Bone marrow (tissue), 2 donors: ENCODE measurements around the gene TM9SF2.
"Not testable (repeated sequence)": the region's sequence is repeated elsewhere in the genome, so short reads cannot be mapped to it uniquely, and the experiment has no call there.

Source experiments
- DNase-seq, 2 donors: peaks; one replicate each; lab custom pipeline; 2025; lab: John Stamatoyannopoulos, UW

TM9SF2 gene, protein sequence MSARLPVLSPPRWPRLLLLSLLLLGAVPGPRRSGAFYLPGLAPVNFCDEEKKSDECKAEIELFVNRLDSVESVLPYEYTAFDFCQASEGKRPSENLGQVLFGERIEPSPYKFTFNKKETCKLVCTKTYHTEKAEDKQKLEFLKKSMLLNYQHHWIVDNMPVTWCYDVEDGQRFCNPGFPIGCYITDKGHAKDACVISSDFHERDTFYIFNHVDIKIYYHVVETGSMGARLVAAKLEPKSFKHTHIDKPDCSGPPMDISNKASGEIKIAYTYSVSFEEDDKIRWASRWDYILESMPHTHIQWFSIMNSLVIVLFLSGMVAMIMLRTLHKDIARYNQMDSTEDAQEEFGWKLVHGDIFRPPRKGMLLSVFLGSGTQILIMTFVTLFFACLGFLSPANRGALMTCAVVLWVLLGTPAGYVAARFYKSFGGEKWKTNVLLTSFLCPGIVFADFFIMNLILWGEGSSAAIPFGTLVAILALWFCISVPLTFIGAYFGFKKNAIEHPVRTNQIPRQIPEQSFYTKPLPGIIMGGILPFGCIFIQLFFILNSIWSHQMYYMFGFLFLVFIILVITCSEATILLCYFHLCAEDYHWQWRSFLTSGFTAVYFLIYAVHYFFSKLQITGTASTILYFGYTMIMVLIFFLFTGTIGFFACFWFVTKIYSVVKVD

DNA sequence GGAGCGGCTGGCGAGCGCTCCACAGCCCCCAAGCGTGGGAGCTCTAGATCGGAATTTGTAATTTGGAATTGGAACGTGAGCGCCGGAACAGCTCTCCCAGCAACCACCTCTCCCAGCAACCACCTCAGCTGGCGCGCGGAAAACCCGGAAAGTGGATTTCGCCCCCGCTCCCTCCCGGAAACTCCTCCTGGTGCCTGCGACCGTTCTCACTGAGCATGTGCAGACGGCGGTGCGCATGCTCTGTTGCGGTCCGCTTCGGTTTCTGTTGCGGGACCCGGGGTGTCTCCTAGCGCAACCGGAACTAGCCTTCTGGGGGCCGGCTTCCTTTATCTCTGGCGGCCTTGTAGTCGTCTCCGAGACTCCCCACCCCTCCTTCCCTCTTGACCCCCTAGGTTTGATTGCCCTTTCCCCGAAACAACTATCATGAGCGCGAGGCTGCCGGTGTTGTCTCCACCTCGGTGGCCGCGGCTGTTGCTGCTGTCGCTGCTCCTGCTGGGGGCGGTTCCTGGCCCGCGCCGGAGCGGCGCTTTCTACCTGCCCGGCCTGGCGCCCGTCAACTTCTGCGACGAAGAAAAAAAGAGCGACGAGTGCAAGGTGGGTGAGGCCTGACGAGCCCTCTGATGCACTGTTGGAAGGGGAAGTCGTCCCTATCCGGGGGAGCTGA is at the start of gene TM9SF2:
Gene TM9SF2, plus strand, starts transcription at position 289 of the 664 bp plus-strand sequence. Its CDS starts 135 bp downstream, at position 424.
- DNase-seq = peak; percentile 89 to 98

- no peak for DNase-seq
Observed at GRCh38 chr13:99454518-99455183, 46.6 kb upstream of the TM9SF2 start.

DNA sequence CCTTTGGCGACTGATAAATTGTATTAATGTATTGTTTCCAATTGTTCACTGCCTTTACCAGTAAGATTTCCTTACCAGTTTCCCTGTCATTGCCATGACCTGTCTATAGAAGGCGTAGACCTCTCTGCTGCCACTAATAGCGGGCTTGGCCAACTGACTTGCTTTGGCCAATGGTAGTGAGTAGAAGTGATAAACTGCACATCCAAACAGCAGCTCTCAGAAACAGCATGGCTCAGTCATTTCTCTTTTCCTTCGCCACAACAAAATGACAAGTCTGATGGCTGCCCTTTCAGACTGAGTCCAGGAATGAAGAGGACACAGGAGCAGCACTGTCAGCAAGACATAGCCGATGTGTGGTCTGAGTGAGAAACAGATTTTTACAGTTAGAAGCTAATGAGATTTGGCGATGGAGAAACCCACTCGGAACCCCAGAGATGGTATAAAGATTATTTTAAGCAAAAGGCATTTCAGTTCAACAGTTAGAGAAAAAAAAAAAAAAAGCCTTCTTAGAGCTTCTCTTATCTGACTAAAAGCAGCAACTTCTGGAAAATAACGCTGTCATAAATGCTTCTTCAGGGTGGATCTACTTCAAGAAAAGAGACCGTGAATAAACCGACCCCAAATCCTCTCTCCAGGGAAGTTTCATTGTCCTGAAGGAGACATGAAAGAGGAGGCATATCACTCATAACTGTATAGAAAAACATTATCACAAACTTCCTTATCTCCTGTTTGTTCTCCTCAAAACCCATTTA is 42.0 kb upstream of the TM9SF2 start:
- no peak for DNase-seq

DNA sequence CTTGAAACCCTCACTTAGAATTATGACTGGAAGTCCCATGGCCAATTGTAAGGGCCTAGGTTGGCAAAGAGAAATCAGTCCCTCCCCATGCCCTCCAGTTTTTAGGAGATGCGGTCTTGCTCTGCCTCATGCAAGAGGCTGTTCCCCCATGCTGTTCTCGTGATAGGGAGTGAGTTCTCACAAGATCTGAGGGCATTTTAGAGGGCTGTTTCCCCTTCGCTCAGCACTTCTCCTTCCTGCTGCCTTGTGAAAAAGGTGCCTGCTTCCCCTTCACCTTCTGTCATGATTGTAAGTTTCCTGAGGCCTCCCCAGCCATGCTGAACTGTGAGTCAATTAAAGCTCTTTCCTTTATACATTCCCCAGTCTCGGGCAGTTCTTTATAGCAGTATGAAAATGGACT is 40.5 kb upstream of the TM9SF2 start:
- not testable (repeated sequence) for DNase-seq

GRCh38 chr13:99463646-99464397 is 37.5 kb upstream of the TM9SF2 start:
- DNase-seq = no peak

GRCh38 chr13:99464441-99464949 is 36.8 kb upstream of the TM9SF2 start:
- DNase-seq = peak in 1 of 2 donors; percentile 59

- DNase-seq = no peak
Observed at GRCh38 chr13:99465454-99465853, 35.8 kb upstream of the TM9SF2 start.

DNA sequence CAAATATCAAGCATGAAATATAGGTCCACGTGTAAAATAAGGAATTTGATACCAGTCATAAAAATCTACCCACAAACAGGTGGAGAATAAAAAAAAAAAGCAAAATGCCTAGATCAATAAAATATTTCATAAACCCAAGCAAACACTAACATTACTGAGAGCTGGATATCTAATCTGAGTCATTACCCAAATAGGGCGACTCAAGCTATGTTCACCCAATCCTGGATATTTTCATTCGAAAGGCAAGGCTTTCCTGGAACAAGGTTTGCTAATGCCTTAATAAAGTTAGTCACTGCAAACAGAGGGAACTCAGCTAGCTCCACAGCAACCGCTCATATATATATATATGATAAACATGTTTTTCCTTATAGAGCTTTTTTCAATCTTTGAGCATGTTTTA is 33.5 kb upstream of the TM9SF2 start:
- no peak for DNase-seq

DNA sequence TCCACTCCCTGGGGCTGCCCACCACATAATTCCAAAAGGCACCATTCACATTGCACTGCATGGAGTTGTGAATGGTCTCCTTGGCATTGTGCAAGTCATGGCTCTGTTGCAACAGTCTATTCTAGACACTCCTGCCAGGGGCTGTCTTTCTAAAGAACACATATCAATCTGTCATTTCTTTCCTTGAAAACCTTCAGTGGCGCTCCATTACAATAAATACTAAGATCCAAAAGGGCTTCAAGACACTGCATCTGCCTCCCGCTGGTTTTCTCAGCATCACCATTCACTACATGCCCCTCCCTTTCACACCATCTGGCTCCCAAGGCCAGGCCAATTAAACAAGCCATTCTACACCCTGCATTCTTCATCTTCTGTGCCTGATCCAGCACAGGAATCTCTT is 32.2 kb upstream of the TM9SF2 start:
- no peak for DNase-seq

DNA sequence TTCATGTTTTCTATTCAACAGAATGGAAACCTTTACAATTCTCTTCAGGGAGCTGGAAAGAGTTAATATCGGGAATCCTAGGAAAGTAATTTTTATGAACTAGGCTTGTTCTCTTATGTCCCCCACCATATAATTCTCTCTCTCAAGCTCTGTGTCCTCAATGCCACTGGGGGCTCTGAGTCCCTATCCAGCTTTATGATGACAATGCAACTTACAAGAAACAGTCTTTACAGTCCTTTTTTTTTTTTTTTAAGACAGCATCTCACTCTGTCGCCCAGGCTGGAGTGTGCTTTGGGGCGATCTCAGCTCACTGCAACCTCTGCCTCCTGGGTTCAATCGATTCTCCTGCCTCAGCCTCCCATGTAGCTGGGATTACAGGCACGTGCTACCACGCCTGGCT is 31.2 kb upstream of the TM9SF2 start:
- DNase-seq = no peak

GRCh38 chr13:99471221-99472121 is 29.8 kb upstream of the TM9SF2 start:
- no peak for DNase-seq

GRCh38 chr13:99472122-99472440 is 29.2 kb upstream of the TM9SF2 start:
- no peak for DNase-seq

DNA sequence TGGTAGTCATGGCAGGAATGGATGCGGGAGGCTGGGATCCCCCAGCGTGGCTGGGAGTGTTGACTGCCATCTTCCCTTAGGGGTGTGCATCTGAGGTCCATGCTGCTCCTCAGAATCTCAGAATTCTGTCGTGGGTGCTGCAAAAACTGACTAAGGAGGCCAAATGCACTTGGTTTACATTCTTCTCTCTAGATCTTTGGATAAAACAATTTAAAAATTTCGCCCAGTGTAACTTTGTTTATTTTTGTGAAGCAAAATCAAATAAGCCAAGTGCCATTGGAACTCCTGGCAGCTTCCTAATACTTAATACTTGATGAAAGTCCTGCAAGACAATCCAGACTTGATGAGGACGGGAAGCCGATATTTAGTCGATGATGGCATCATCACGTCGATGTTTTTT is 27.8 kb upstream of the TM9SF2 start:
- no peak for DNase-seq

GRCh38 chr13:99476648-99477047 is 24.6 kb upstream of the TM9SF2 start:
- no peak for DNase-seq

GRCh38 chr13:99477493-99477892 is 23.8 kb upstream of the TM9SF2 start:
- DNase-seq = no peak

DNA sequence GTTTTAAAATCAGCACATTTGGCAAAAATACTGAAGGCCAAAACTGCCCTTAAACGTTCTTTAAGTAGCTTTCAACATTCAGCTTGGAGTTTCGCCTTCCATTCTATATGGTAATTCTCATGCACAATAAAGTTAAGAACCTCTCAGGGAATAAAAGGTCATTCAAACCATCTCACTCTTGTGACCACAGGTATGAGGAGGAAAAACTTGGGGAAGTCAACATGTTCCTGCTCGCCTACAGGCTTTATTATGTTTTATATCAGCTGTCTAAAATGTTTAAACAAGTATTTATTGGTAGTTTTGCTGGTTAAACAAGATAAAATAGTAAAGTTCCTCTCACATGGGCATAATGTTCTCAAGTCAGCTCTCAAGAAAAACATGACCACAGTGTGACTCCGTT is 19.9 kb upstream of the TM9SF2 start:
- no peak for DNase-seq

DNA sequence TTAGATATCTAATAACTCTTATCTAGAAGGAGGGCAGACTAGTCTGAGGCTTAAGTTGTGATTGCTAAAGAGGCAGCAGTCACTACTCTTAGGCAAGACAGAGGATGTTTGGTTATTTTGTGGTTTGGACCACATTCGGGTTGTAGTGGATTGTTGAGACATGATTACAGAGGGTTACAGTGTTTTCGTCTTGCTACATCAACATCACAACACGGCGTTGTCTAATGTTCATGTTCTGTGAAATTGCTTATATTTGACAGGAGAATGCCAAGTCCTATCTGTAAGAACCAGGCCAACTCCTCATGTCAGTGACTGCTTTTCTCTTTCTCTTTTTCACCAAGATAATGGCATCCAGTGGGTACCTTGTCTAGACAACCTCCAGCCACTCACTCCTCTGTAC is 16.8 kb upstream of the TM9SF2 start:
- DNase-seq = no peak

DNA sequence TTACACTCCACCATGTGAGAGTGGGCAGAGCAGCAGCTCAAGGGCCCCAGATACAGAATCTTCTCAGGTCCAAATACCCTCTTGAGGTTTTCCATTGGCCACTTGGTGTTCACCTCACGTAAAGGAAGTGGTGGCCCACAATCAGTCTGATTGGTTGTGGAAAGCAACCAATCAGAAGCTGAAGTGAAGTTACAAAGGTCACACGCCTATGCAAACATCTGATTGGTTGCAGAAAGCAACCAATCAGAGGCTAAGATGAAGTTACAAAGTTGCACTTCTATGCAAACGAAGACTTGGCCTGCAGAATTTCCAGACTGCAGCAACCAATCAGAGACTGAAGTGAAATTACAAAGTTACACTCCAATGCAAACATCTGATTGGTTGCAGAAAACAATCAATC is 14.3 kb upstream of the TM9SF2 start:
- no peak for DNase-seq

GRCh38 chr13:99489028-99489427 is 12.2 kb upstream of the TM9SF2 start:
- DNase-seq = no peak

DNA sequence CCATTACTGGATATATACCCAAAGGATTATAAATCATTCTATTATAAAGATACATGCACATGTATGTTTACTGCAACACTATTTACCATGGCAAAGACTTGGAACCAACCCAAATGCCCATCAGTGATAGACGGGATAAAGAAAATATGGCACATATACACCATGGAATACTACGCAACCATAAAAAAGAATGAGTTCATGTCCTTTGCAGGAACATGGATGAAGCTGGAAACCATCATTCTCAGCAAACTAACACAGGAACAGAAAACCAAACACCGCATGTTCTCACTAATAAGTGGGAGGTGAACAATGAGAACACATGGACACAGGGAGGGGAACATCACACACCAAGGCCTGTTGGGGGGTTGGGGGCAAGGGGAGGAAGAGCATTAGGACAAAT is 9.5 kb upstream of the TM9SF2 start:
- not testable (repeated sequence) for DNase-seq
